PC-9 (cell line): Measurements from ENCODE around the gene ZRSR2.

Experiments
- CTCF ChIP-seq: fragments of 200-600 bp; sonication (generic); conservative IDR thresholded peaks from 2 replicates; pipeline ENCODE4 v1.6.1; 2017; ENCODE audit warnings: mixed run types, antibody characterized with exemption, mild to moderate bottlenecking, moderate library complexity
- EZH2 ChIP-seq: fragments of 200-600 bp; sonication (generic); IDR thresholded peaks from 2 replicates; pipeline ENCODE4 v1.8.0; 2017; ENCODE audit warnings: antibody characterized with exemption, low read depth

GRCh38 chrX:15864629-15865028 lies 74.3 kb downstream of the ZRSR2 start:
- TF ChIP-seq CTCF (no peak), EZH2 (no peak)
